ENCODE results near the gene TRAPPC3. TPM values are rescaled to one million over a fixed set of nuclear protein-coding genes. Genes with fewer than 3 reads are reported as not detected.

TRAPPC3 gene
- total and polyA plus RNA-seq, 2 experiments from 2014 or later: 45.6 to 55.9 TPM

- Histone ChIP-seq H3F3A (replicated peaks; ENCODE audit: low read depth) (no peaks in the 10 kb centered on the region), H3K79me2 (replicated peaks; ENCODE audit: insufficient read depth) (no peaks in the 10 kb centered on the region), H3K9me2 (ENCODE audit: insufficient read depth) (no peaks in the 10 kb centered on the region), H3K4me3 (peak overlapping the region; percentile 59), H3K27me3 (ENCODE audit: insufficient read depth) (peaks cover 41% of the 10 kb centered on the region), H3K36me3 (ENCODE audit: insufficient read depth) (no peaks in the 10 kb centered on the region), H3K27ac (ENCODE audit: low read depth) (no peak overlapping the region), H4K20me1 (replicated peaks; ENCODE audit: insufficient read depth) (no peaks in the 10 kb centered on the region), H3K4me1 (ENCODE audit: insufficient read depth) (peaks cover 6% of the 10 kb centered on the region; the same call in 1 of the 2 replicates), H2AFZ (peak overlapping the region; percentile 94), H3K4me2 (peak overlapping the region; percentile 76)
- H3K4me3 Mint-ChIP-seq: peak overlapping the region; percentile 67
- H3K27ac Mint-ChIP-seq: no peak overlapping the region
- no peak for TF ChIP-seq POLR2AphosphoS5 (IDR thresholded peaks at IDR 0.05; ENCODE audit: low read depth)
- no peak for TF ChIP-seq CTCF (conservative IDR thresholded peaks at IDR 0.05; ENCODE audit: low read depth in 2 of 2)
- no peak for TF ChIP-seq STAT1 (IDR thresholded peaks at IDR 0.05; ENCODE audit: unreplicated experiment)
- TF ChIP-seq ETS1 (IDR thresholded peaks at IDR 0.05): no peak
- no peak for TF ChIP-seq EZH2phosphoT487 (IDR thresholded peaks at IDR 0.05; ENCODE audit: unreplicated experiment)
- TF ChIP-seq EZH2 (IDR thresholded peaks at IDR 0.05; ENCODE audit: low read depth, unreplicated experiment): no peak
- ATAC-seq (no peak; the same call in 1 of the 3 replicates), DNase-seq (ENCODE audit: low spot score) (peak; percentile 18)
- H3K27me3 Mint-ChIP-seq (ENCODE audit: insufficient read depth, low read depth, poor library complexity): peaks cover 51% of the 10 kb centered on the region
- no peaks in the 10 kb centered on the region for H3K9me3 Mint-ChIP-seq
- H3K4me1 Mint-ChIP-seq: peaks cover 10% of the 10 kb centered on the region
- no peaks in the 10 kb centered on the region for H3K36me3 Mint-ChIP-seq (ENCODE audit: low read depth)
Measured at GRCh38 chr1:36126005-36126716, 23.1 kb downstream of the TRAPPC3 start.

GRCh38 chr1:36125129-36125991, 23.9 kb downstream of the TRAPPC3 start, which contains the start of gene COL8A2:
TSS of gene COL8A2 (minus strand) at chr1:36125222. CDS start at chr1:36100242, 24,980 bp downstream.
- Mint-ChIP-seq H3K36me3 (ENCODE audit: low read depth) (no peaks in the 10 kb centered on the region), H3K9me3 (no peaks in the 10 kb centered on the region), H3K4me1 (peaks cover 10% of the 10 kb centered on the region), H3K27ac (no peak within 1 kb of the TSS), H3K4me3 (peak within 1 kb of the TSS; percentile 72), H3K27me3 (ENCODE audit: insufficient read depth, low read depth, poor library complexity) (peaks cover 49% of the 10 kb centered on the region)
- Histone ChIP-seq H3K36me3 (ENCODE audit: insufficient read depth) (no peaks in the 10 kb centered on the region), H3K4me1 (ENCODE audit: insufficient read depth) (peaks cover 6% of the 10 kb centered on the region; the same call in 1 of the 2 replicates), H3K27ac (ENCODE audit: low read depth) (no peak within 1 kb of the TSS), H3K27me3 (ENCODE audit: insufficient read depth) (peaks cover 41% of the 10 kb centered on the region), H3K4me3 (peak within 1 kb of the TSS; percentile 62), H3K4me2 (peak within 1 kb of the TSS; percentile 82), H3K79me2 (replicated peaks; ENCODE audit: insufficient read depth) (no peaks in the 10 kb centered on the region), H2AFZ (peak within 1 kb of the TSS; percentile 94), H4K20me1 (replicated peaks; ENCODE audit: insufficient read depth) (no peaks in the 10 kb centered on the region), H3K9me2 (ENCODE audit: insufficient read depth) (no peaks in the 10 kb centered on the region), H3F3A (replicated peaks; ENCODE audit: low read depth) (no peaks in the 10 kb centered on the region)
- ATAC-seq (peak; percentile 39), DNase-seq (ENCODE audit: low spot score) (peak; percentile 66)
- no peak for TF ChIP-seq ZNF462 (CRISPR knock-in tag; IDR thresholded peaks at IDR 0.05)
- TF ChIP-seq NANOG (IDR thresholded peaks at IDR 0.05; ENCODE audit: borderline replicate concordance): no peak
- TF ChIP-seq POLR2AphosphoS5 (IDR thresholded peaks at IDR 0.05; ENCODE audit: low read depth): no peak
